Loucy (cell line): ENCODE measurements around the gene C1QTNF1.

ENCODE experiments used
- H2AFZ ChIP-seq: fragments of 200-600 bp; sonication (generic); 2 replicates; pipeline ENCODE4 v1.6.0; 2016; ENCODE audit warnings: antibody characterized with exemption, mild to moderate bottlenecking, low read length, moderate library complexity
- H3F3A ChIP-seq: fragments of 200-600 bp; 2 replicates; pipeline ENCODE4 v1.6.0; 2016; ENCODE audit warnings: antibody characterized with exemption, low read depth, mild to moderate bottlenecking
- H3K27me3 ChIP-seq: fragments of 200-600 bp; sonication (generic); 2 replicates; pipeline ENCODE4 v1.6.1; 2014; ENCODE audit warnings: low read length, mild to moderate bottlenecking; ENCODE audit not compliant: insufficient read depth, poor library complexity, severe bottlenecking
- H3K36me3 ChIP-seq: fragments of 200-600 bp; sonication (generic); 2 replicates; pipeline ENCODE4 v1.6.1; 2016; ENCODE audit warnings: low read length; ENCODE audit not compliant: insufficient read depth
- H3K4me1 ChIP-seq: fragments of 200-600 bp; sonication (generic); 2 replicates; pipeline ENCODE4 v1.5.1; 2014; ENCODE audit warnings: low read length, mild to moderate bottlenecking; ENCODE audit not compliant: insufficient read depth, poor library complexity, severe bottlenecking
- H3K4me2 ChIP-seq: fragments of 200-600 bp; sonication (generic); 2 replicates; pipeline ENCODE4 v1.6.0; 2014; ENCODE audit warnings: antibody characterized with exemption, low read length, low read depth, mild to moderate bottlenecking; ENCODE audit not compliant: poor library complexity, severe bottlenecking
- H3K4me3 ChIP-seq: fragments of 200-600 bp; sonication (generic); 2 replicates; pipeline ENCODE4 v1.5.1; 2014; ENCODE audit warnings: low read length, mild to moderate bottlenecking, mixed read lengths; ENCODE audit not compliant: poor library complexity, severe bottlenecking
- H3K79me2 ChIP-seq: fragments of 200-600 bp; sonication (generic); 2 replicates; pipeline ENCODE4 v1.6.1; 2014; ENCODE audit warnings: low read length; ENCODE audit not compliant: insufficient read depth
- H3K9ac ChIP-seq: fragments of 200-600 bp; sonication (generic); 2 replicates; pipeline ENCODE4 v1.6.0; 2014; ENCODE audit warnings: mild to moderate bottlenecking, low read depth, low read length, moderate library complexity; ENCODE audit not compliant: poor library complexity, severe bottlenecking
- H3K9me2 ChIP-seq: fragments of 200-600 bp; sonication (generic); replicated peaks from 2 replicates; pipeline ENCODE4 v1.6.1; 2016; ENCODE audit warnings: low read depth, low read length, mixed read lengths
- H3K9me3 ChIP-seq: fragments of 200-600 bp; sonication (generic); 2 replicates; pipeline ENCODE4 v1.6.1; 2014; ENCODE audit warnings: mild to moderate bottlenecking, antibody characterized with exemption, low read length, low read depth; ENCODE audit not compliant: insufficient read depth
- H4K20me1 ChIP-seq: fragments of 200-600 bp; sonication (generic); 2 replicates; pipeline ENCODE4 v1.6.0; 2014; ENCODE audit warnings: antibody characterized with exemption, low read length, mild to moderate bottlenecking; ENCODE audit not compliant: insufficient read depth, poor library complexity, severe bottlenecking
- EZH2phosphoT487 ChIP-seq: fragments of 200-600 bp; IDR thresholded peaks from 2 replicates; pipeline ENCODE4 v1.6.1; 2018; ENCODE audit warnings: antibody characterized with exemption, mild to moderate bottlenecking, moderate library complexity, borderline replicate concordance
- TF ChIP-seq, protein P1 (sequence below): fragments of 200-600 bp; sonication (generic); conservative IDR thresholded peaks from 2 replicates; pipeline ENCODE4 v1.5.1; 2014; ENCODE audit warnings: mild to moderate bottlenecking, antibody characterized with exemption, low read length

Gene C1QTNF1

DNA sequence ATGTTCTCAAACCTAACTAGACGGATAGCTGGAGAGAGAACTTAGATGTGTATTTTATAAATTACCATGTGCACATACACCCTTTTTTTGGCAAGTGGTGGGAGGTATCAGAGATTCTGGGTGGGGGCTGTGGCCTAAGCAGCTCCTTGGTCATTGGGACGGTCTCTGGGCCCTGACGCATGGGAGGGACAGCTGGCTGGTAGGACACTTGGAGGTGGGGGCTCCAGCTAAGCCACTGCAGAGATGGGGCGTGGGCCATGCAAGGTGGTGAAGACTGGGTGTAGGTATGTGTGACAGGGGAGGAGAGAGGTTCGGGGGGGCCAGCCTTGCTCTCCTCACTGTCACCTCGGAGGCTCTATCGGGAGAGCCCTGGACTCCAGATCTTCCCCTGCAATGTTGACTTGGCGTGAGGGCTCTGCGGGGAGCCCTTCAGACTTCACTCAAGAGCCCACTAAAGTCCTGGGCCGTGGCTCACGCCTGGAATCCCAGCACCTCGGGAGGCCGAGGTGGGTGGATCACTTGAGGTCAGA, 17.1 kb downstream of the C1QTNF1 start:
- Histone ChIP-seq H3F3A (no peaks in the 10 kb centered on the region), H3K4me1 (no peaks in the 10 kb centered on the region), H3K4me3 (no peak overlapping the region), H3K4me2 (no peak overlapping the region), H3K9ac (no peak overlapping the region), H3K9me3 (no peaks in the 10 kb centered on the region), H3K36me3 (no peaks in the 10 kb centered on the region), H3K27me3 (no peaks in the 10 kb centered on the region), H2AFZ (no peak overlapping the region), H4K20me1 (no peaks in the 10 kb centered on the region), H3K9me2 (no peaks in the 10 kb centered on the region), H3K79me2 (no peaks in the 10 kb centered on the region)
- TF ChIP-seq, protein P1, sequence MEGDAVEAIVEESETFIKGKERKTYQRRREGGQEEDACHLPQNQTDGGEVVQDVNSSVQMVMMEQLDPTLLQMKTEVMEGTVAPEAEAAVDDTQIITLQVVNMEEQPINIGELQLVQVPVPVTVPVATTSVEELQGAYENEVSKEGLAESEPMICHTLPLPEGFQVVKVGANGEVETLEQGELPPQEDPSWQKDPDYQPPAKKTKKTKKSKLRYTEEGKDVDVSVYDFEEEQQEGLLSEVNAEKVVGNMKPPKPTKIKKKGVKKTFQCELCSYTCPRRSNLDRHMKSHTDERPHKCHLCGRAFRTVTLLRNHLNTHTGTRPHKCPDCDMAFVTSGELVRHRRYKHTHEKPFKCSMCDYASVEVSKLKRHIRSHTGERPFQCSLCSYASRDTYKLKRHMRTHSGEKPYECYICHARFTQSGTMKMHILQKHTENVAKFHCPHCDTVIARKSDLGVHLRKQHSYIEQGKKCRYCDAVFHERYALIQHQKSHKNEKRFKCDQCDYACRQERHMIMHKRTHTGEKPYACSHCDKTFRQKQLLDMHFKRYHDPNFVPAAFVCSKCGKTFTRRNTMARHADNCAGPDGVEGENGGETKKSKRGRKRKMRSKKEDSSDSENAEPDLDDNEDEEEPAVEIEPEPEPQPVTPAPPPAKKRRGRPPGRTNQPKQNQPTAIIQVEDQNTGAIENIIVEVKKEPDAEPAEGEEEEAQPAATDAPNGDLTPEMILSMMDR = no peak
- no peak for TF ChIP-seq EZH2phosphoT487

- no peak overlapping the region for H3K9ac ChIP-seq
- H4K20me1 ChIP-seq = no peaks in the 10 kb centered on the region
- no peak overlapping the region for H3K4me2 ChIP-seq
- no peak overlapping the region; the same call in 1 of the 2 replicates for H2AFZ ChIP-seq
- no peaks in the 10 kb centered on the region for H3K36me3 ChIP-seq
- no peaks in the 10 kb centered on the region for H3F3A ChIP-seq
- H3K9me2 ChIP-seq = no peaks in the 10 kb centered on the region
- TF ChIP-seq, protein P1 = no peak
- no peak for TF ChIP-seq EZH2phosphoT487
- H3K4me3 ChIP-seq = no peak overlapping the region
- no peaks in the 10 kb centered on the region for H3K9me3 ChIP-seq
- H3K4me1 ChIP-seq = no peaks in the 10 kb centered on the region
- H3K27me3 ChIP-seq = no peaks in the 10 kb centered on the region
- H3K79me2 ChIP-seq = no peaks in the 10 kb centered on the region
Measured at GRCh38 chr17:79041723-79042420, 17.9 kb downstream of the C1QTNF1 start.

- no peaks in the 10 kb centered on the region for H3K4me1 ChIP-seq
- no peak overlapping the region for H3K4me3 ChIP-seq
- no peaks in the 10 kb centered on the region for H3K9me2 ChIP-seq
- H3K4me2 ChIP-seq = no peak overlapping the region
- H3K79me2 ChIP-seq = no peaks in the 10 kb centered on the region
- H3F3A ChIP-seq = no peaks in the 10 kb centered on the region
- no peak overlapping the region for H3K9ac ChIP-seq
- H3K36me3 ChIP-seq = no peaks in the 10 kb centered on the region
- no peak overlapping the region for H2AFZ ChIP-seq
- no peak for TF ChIP-seq EZH2phosphoT487
- TF ChIP-seq, protein P1 = peak; percentile 90
- no peaks in the 10 kb centered on the region for H3K9me3 ChIP-seq
- H3K27me3 ChIP-seq = no peaks in the 10 kb centered on the region
- H4K20me1 ChIP-seq = no peaks in the 10 kb centered on the region
Measured at GRCh38 chr17:79042421-79043190, 18.6 kb downstream of the C1QTNF1 start.
